ENCODE data around the gene PHF23. TPM values are rescaled to one million over a fixed set of nuclear protein-coding genes. Genes with fewer than 3 reads are reported as not detected.

Gene PHF23
- total and polyA plus RNA-seq, 10 donors: 27.4 to 50.4 (median 37.7) TPM

DNA sequence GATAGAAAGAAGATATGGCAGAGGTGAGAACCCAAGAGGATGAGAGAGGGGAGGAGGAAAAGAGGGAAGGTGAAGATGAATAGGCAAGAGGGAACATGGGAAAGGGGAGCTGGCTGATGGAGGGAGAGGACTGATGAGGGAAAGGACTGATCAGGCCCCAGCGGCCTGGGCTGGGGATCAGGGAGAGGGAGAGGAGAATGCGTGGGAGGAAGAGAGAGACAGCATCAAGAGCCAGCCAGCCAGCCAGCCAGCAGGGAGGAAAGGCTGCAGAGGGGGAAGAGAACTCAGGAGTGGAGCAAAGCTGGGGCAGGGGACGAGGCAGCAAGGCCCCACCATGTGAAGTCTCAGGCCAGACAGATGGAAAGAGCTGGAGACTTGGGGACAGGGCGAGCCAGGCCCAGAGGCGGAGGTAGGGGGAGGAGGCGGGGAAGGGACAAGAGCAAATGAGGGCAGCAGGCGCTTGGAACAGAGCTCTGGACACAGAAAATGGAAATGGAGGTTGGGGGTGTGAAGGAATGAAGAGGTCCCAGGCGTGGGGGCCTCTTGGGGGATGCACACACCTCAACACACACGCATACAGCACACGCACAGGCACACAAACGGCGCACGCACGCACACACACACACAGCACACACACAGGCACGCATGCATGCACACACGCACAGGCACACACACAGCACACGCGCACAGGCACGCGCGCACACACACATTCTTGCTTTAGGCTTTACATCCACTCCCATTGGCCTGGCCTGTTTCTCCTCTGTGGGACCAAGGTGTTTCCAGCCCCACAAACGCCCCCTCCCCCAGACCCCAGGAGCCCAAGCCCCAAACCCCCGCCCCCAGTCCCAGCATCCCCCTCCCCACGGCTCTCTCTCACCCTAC lies 31.9 kb downstream of the PHF23 start:
- peaks cover 0 to 60% (median 30%) of the 10 kb centered on the region in 6 donors for H3K4me1 ChIP-seq
- H3K27me3 ChIP-seq (replicated peaks in 1 of 7): no peaks in the 10 kb centered on the region
- no peak overlapping the region for H3K4me3 ChIP-seq
- H3K36me3 ChIP-seq: peaks cover 0 to 18% (median 11%) of the 10 kb centered on the region in 6 donors
- no peaks in the 10 kb centered on the region for H3K9me3 ChIP-seq
- no peak for TF ChIP-seq POLR2A (IDR thresholded peaks at IDR 0.05)
- TF ChIP-seq POLR2AphosphoS5 (IDR thresholded peaks at IDR 0.05): no peak
- no peak for TF ChIP-seq CTCF (IDR thresholded peaks at IDR 0.05 in 8 of 11, conservative IDR thresholded peaks at IDR 0.05 in 3 of 11)
- 69 to 91% (median 89%) methylated on average over 20 to 24 of the region's 24 CpGs for WGBS, 5 donors
- peak overlapping the region in 4 of 8 donors; percentile 34 to 84 (median 60) for H3K27ac ChIP-seq
- intact Hi-C loops (cut with DNase I; ENCODE audit: low total_unique reads): no loop called here
- DNase-seq: peak; percentile 66

DNA sequence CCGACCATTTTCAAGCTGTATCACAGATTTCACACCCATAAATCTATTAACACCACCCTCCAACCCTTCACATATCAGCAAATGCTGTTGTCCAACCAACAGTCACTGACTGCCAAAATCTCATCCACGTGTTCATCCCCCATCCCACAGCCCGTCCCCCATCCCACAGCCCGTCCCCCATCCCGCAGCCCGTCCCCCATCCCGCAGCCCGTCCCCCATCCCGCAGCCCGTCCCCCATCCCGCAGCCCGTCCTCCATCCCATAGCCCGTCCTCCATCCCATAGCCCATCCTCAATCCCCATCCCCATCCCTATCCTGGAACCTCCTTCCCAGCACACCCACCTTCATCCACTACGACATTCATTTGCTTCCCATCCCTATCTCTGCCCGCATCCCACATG lies 33.7 kb downstream of the PHF23 start:
- TF ChIP-seq POLR2AphosphoS5 (IDR thresholded peaks at IDR 0.05) (no peak), POLR2A (IDR thresholded peaks at IDR 0.05) (no peak), CTCF (IDR thresholded peaks at IDR 0.05 in 8 of 11, conservative IDR thresholded peaks at IDR 0.05 in 3 of 11) (no peak)
- Histone ChIP-seq H3K36me3 (peaks cover 0 to 36% (median 12%) of the 10 kb centered on the region in 6 donors), H3K4me1 (peaks cover 0 to 60% (median 30%) of the 10 kb centered on the region in 6 donors), H3K4me3 (peak overlapping the region in 6 of 8 donors; percentile 38 to 72 (median 46)), H3K9me3 (no peaks in the 10 kb centered on the region), H3K27me3 (replicated peaks in 1 of 7) (no peaks in the 10 kb centered on the region), H3K27ac (peak overlapping the region in 7 of 8 donors; percentile 55 to 89 (median 81))
- intact Hi-C loops (cut with DNase I; ENCODE audit: low total_unique reads): no loop called here
- 72 to 80% (median 73%) methylated on average over 15 of the region's 15 CpGs for WGBS, 5 donors
- DNase-seq: peak; percentile 66

GRCh38 chr17:7204828-7205461 lies 34.3 kb downstream of the PHF23 start:
- intact Hi-C loops (cut with DNase I; ENCODE audit: low total_unique reads): no loop called here
- Histone ChIP-seq H3K4me1 (peaks cover 0 to 58% (median 28%) of the 10 kb centered on the region in 6 donors), H3K27me3 (replicated peaks in 1 of 7) (no peaks in the 10 kb centered on the region), H3K4me3 (peak overlapping the region; percentile 30 to 72 (median 44)), H3K36me3 (peaks cover 0 to 40% (median 12%) of the 10 kb centered on the region in 6 donors), H3K27ac (peak overlapping the region; percentile 55 to 89 (median 77)), H3K9me3 (no peaks in the 10 kb centered on the region)
- no peak for TF ChIP-seq POLR2A (IDR thresholded peaks at IDR 0.05)
- peak; percentile 68 to 77 (median 72) for TF ChIP-seq POLR2AphosphoS5 (IDR thresholded peaks at IDR 0.05)
- TF ChIP-seq CTCF (IDR thresholded peaks at IDR 0.05 in 8 of 11, conservative IDR thresholded peaks at IDR 0.05 in 3 of 11): peak in 1 of 11 experiments; percentile 12
- DNase-seq: peak; percentile 96
- WGBS, 5 donors: 1% methylated on average over 18 to 34 of the region's 34 CpGs
